K562 (cell line): ENCODE results near the gene AK2. TPM values are rescaled to one million over a fixed set of nuclear protein-coding genes. Genes with fewer than 3 reads are reported as not detected.
A peak's percentile ranks its signal among the peaks of the same experiment; 100 is the strongest.

Source experiments
- ARID2 ChIP-seq: fragments of 450-650 bp; IDR thresholded peaks from 2 replicates; pipeline ENCODE4 v1.6.1; 2017; ENCODE audit warnings: antibody characterized with exemption, mild to moderate bottlenecking
- CEBPG ChIP-seq, 3 experiments: fragments of 200-800 bp in 1 of 3; sonication (Bioruptor generic) in 1 of 3; sonication (generic) in 1 of 3; formaldehyde crosslinking in 1 of 3; IDR thresholded peaks in 2 of 3; conservative IDR thresholded peaks in 1 of 3; 2 replicates each; pipeline versions ENCODE4 v1.6.1 to v1.8.0; 2016 to 2022; ENCODE audit warnings: missing compliant biosample characterization in 2 of 3, missing genetic modification characterization in 2 of 3, mild to moderate bottlenecking in 1 of 3, missing genetic modification reagents in 1 of 3
- ETV6 ChIP-seq, 3 experiments: fragments of 150-350 bp in 1 of 3; sonication (generic) in 1 of 3; formaldehyde crosslinking in 1 of 3; IDR thresholded peaks; 2 replicates each; pipeline versions ENCODE4 v1.6.1 to v1.8.0; 2014 to 2022; ENCODE audit warnings: borderline replicate concordance in 2 of 3, low read depth in 2 of 3, antibody characterized with exemption in 1 of 3, low read length in 1 of 3, mild to moderate bottlenecking in 1 of 3, missing genetic modification reagents in 1 of 3
- GTF2F1 ChIP-seq: IDR thresholded peaks from 2 replicates; pipeline ENCODE4 v1.6.1; 2011; ENCODE audit warnings: low read depth, low read length, improper control_type of control experiment
- JUN ChIP-seq, 2 experiments: sonication (generic) in 1 of 2; formaldehyde crosslinking in 1 of 2; IDR thresholded peaks; 2 replicates each; pipeline versions ENCODE4 v1.6.1 to v1.8.0; 2012 to 2022; ENCODE audit warnings: borderline replicate concordance in 2 of 2, mild to moderate bottlenecking in 2 of 2, improper control_type of control experiment in 1 of 2, low read depth in 1 of 2, low read length in 1 of 2, missing genetic modification reagents in 1 of 2
- LARP7 ChIP-seq: fragments of 450-650 bp; IDR thresholded peaks from 2 replicates; pipeline ENCODE4 v1.6.1; 2016
- MEIS2 ChIP-seq: fragments of 450-650 bp; IDR thresholded peaks from 2 replicates; pipeline ENCODE4 v1.6.1; 2014; ENCODE audit warnings: mild to moderate bottlenecking; ENCODE audit not compliant: partially characterized antibody
- SMAD1 ChIP-seq: fragments of 150-350 bp; IDR thresholded peaks from 2 replicates; pipeline ENCODE4 v1.6.1; 2014; ENCODE audit warnings: low read length, low read depth; ENCODE audit not compliant: partially characterized antibody
- SMARCC2 ChIP-seq: fragments of 450-650 bp; IDR thresholded peaks from 2 replicates; pipeline ENCODE4 v1.6.1; 2017; ENCODE audit warnings: antibody characterized with exemption, moderate library complexity, mild to moderate bottlenecking, low read depth
- TAL1 ChIP-seq: fragments of 450-650 bp; IDR thresholded peaks from 2 replicates; pipeline ENCODE4 v1.6.1; 2016; ENCODE audit warnings: mild to moderate bottlenecking
- polyA plus RNA-seq, 8 experiments: library from polyadenylated mRNA; depleted of rRNA in 4 of 8; stranded (reverse) in 5 of 8; unstranded in 3 of 8; fragments of >200 nt; fragmentation: Nextera tagmentation in 2 of 8; fragmentation: Illumina TruSeq in 1 of 8; extraction: Ambion mirVana in 2 of 8; extraction: Trizol in 1 of 8; gene quantifications; 2 replicates each; pipeline versions ENCODE4 v1.2.1 to v1.2.3, GENCODE V29; 2011 to 2014; ENCODE audit warnings: inconsistent platforms in 1 of 8, missing spikeins in 1 of 8
- total RNA-seq, 7 experiments: library from RNA; depleted of rRNA in 6 of 7; stranded (reverse); fragments of >200 nt in 6 of 7; fragmentation: Illumina TruSeq in 2 of 7; extraction: Trizol in 2 of 7; gene quantifications; 2 replicates each; pipeline versions ENCODE4 v1.2.1 to v1.2.3, GENCODE V29; 2011 to 2021; ENCODE audit warnings: low replicate concordance in 1 of 7
- TF ChIP-seq, protein P1 (sequence below): sonication (generic); formaldehyde crosslinking; IDR thresholded peaks from 2 replicates; pipeline ENCODE4 v1.8.0; 2022; ENCODE audit warnings: missing genetic modification reagents, mild to moderate bottlenecking, borderline replicate concordance
- TF ChIP-seq, protein P2 (sequence below), 2 experiments: IDR thresholded peaks in 1 of 2; conservative IDR thresholded peaks in 1 of 2; 2 replicates each; pipeline ENCODE4 v1.6.1; 2016; ENCODE audit warnings: low read depth in 2 of 2, mild to moderate bottlenecking in 1 of 2, missing compliant biosample characterization in 1 of 2, missing genetic modification characterization in 1 of 2, moderate library complexity in 1 of 2
- TF ChIP-seq, protein P3 (sequence below): fragments of 450-650 bp; IDR thresholded peaks from 2 replicates; pipeline ENCODE4 v1.7.0; 2016; ENCODE audit warnings: borderline replicate concordance
- TF ChIP-seq, protein P4 (sequence below), 2 experiments: fragments of 450-650 bp; conservative IDR thresholded peaks; 2 replicates each; pipeline ENCODE4 v1.6.1; 2017; ENCODE audit warnings: mild to moderate bottlenecking in 2 of 2, moderate library complexity in 2 of 2

AK2 gene
- total and polyA plus RNA-seq, 9 of the 15 experiments (the other 6 are each of a cell fraction or from before 2014, with no cell fraction given): 105 to 1,050 (median 509) TPM

DNA sequence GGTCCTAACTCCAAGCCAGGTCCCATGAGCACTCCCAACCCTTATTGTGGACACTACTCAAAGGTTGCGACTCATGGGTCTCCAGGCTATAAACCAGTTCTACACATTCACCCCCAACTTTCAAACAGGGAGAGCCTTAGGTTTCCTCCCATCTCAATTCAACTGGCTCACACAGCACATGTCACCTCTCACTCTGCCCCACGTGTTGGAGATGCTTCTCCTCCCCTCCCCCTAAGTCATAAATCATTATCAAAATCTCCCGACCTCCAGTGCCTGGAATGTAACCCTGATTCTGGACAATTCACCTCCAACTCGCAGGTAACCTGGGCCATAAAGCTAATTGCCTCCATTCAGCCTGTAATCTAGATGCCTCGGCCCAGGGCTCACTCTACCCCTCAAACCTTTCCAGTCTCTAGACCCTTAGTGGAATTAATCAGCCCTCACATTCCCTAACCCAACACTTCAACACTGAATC is 595 bp downstream of the AK2 start (continued):
- TF ChIP-seq, protein P1, sequence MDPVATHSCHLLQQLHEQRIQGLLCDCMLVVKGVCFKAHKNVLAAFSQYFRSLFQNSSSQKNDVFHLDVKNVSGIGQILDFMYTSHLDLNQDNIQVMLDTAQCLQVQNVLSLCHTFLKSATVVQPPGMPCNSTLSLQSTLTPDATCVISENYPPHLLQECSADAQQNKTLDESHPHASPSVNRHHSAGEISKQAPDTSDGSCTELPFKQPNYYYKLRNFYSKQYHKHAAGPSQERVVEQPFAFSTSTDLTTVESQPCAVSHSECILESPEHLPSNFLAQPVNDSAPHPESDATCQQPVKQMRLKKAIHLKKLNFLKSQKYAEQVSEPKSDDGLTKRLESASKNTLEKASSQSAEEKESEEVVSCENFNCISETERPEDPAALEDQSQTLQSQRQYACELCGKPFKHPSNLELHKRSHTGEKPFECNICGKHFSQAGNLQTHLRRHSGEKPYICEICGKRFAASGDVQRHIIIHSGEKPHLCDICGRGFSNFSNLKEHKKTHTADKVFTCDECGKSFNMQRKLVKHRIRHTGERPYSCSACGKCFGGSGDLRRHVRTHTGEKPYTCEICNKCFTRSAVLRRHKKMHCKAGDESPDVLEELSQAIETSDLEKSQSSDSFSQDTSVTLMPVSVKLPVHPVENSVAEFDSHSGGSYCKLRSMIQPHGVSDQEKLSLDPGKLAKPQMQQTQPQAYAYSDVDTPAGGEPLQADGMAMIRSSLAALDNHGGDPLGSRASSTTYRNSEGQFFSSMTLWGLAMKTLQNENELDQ (CRISPR knock-in tag): peak; percentile 93; the same call in 1 of the 2 replicates
- TF ChIP-seq TAL1: 0 out of 2 replicates have a peak, but pooled peaks have one; percentile 2
- TF ChIP-seq ETV6 (IDR thresholded peaks at IDR 0.05; ENCODE audit: borderline replicate concordance in 1 of 2, low read depth in 2 of 2, low read length in 1 of 2): no peak
- 0 out of 2 replicates have a peak, but pooled peaks have one; percentile 22 for TF ChIP-seq ETV6 (CRISPR knock-in tag; IDR thresholded peaks at IDR 0.05; ENCODE audit: borderline replicate concordance)
- TF ChIP-seq GTF2F1: 0 out of 2 replicates have a peak, but pooled peaks have one; percentile 32
- peak; percentile 32; the same call in 1 of the 2 replicates for TF ChIP-seq LARP7
- 0 out of 2 replicates have a peak, but pooled peaks have one; percentile 28 for TF ChIP-seq CEBPG (CRISPR knock-in tag; IDR thresholded peaks at IDR 0.05)
- no peak for TF ChIP-seq CEBPG (tag; conservative IDR thresholded peaks at IDR 0.05 in 1 of 2, IDR thresholded peaks at IDR 0.05 in 1 of 2)
- TF ChIP-seq ARID2: no peak
- no peak for TF ChIP-seq JUN (IDR thresholded peaks at IDR 0.05; ENCODE audit: borderline replicate concordance, low read depth, low read length)
- TF ChIP-seq JUN (CRISPR knock-in tag; IDR thresholded peaks at IDR 0.05; ENCODE audit: borderline replicate concordance): no peak
- TF ChIP-seq SMARCC2: peak; percentile 33; the same call in 1 of the 2 replicates
- TF ChIP-seq, protein P2, sequence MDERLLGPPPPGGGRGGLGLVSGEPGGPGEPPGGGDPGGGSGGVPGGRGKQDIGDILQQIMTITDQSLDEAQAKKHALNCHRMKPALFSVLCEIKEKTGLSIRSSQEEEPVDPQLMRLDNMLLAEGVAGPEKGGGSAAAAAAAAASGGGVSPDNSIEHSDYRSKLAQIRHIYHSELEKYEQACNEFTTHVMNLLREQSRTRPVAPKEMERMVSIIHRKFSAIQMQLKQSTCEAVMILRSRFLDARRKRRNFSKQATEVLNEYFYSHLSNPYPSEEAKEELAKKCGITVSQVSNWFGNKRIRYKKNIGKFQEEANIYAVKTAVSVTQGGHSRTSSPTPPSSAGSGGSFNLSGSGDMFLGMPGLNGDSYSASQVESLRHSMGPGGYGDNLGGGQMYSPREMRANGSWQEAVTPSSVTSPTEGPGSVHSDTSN (CRISPR knock-in tag; IDR thresholded peaks at IDR 0.05; ENCODE audit: low read depth): peak; percentile 49; the same call in 1 of the 2 replicates
- TF ChIP-seq, protein P2 (tag; conservative IDR thresholded peaks at IDR 0.05; ENCODE audit: low read depth): peak; percentile 96
- peak; percentile 95 for TF ChIP-seq MEIS2
- TF ChIP-seq, protein P3, sequence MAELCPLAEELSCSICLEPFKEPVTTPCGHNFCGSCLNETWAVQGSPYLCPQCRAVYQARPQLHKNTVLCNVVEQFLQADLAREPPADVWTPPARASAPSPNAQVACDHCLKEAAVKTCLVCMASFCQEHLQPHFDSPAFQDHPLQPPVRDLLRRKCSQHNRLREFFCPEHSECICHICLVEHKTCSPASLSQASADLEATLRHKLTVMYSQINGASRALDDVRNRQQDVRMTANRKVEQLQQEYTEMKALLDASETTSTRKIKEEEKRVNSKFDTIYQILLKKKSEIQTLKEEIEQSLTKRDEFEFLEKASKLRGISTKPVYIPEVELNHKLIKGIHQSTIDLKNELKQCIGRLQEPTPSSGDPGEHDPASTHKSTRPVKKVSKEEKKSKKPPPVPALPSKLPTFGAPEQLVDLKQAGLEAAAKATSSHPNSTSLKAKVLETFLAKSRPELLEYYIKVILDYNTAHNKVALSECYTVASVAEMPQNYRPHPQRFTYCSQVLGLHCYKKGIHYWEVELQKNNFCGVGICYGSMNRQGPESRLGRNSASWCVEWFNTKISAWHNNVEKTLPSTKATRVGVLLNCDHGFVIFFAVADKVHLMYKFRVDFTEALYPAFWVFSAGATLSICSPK: 0 out of 2 replicates have a peak, but pooled peaks have one; percentile 76
- TF ChIP-seq SMAD1: no peak
- TF ChIP-seq, protein P4, sequence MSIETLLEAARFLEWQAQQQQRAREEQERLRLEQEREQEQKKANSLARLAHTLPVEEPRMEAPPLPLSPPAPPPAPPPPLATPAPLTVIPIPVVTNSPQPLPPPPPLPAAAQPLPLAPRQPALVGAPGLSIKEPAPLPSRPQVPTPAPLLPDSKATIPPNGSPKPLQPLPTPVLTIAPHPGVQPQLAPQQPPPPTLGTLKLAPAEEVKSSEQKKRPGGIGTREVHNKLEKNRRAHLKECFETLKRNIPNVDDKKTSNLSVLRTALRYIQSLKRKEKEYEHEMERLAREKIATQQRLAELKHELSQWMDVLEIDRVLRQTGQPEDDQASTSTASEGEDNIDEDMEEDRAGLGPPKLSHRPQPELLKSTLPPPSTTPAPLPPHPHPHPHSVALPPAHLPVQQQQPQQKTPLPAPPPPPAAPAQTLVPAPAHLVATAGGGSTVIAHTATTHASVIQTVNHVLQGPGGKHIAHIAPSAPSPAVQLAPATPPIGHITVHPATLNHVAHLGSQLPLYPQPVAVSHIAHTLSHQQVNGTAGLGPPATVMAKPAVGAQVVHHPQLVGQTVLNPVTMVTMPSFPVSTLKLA (conservative IDR thresholded peaks at IDR 0.05): peak; percentile 97
